Upper lobe of left lung (tissue), 4 donors: ENCODE results near the gene BMS1.

Experiments used
- POLR2A ChIP-seq, 4 donors: fragments of 450-650 bp; IDR thresholded peaks; one replicate each; pipeline ENCODE4 v1.5.1; 2016 to 2017; ENCODE audit warnings: antibody characterized with exemption in 4 of 4, mild to moderate bottlenecking in 2 of 4
- POLR2AphosphoS5 ChIP-seq, 2 donors: sonication (generic); formaldehyde crosslinking; IDR thresholded peaks; one replicate each; pipeline ENCODE4 v1.5.1; 2017; ENCODE audit warnings: antibody characterized with exemption in 2 of 2
- TF ChIP-seq, protein P1 (sequence below), 6 experiments: fragments of 450-650 bp in 4 of 6; fragments of 200-600 bp in 2 of 6; sonication (generic) in 2 of 6; IDR thresholded peaks; one replicate each; pipeline ENCODE4 v1.5.1; 2016 to 2019; ENCODE audit warnings: antibody characterized with exemption in 6 of 6

- no peak for TF ChIP-seq POLR2A (IDR thresholded peaks at IDR 0.05)
- TF ChIP-seq, protein P1, sequence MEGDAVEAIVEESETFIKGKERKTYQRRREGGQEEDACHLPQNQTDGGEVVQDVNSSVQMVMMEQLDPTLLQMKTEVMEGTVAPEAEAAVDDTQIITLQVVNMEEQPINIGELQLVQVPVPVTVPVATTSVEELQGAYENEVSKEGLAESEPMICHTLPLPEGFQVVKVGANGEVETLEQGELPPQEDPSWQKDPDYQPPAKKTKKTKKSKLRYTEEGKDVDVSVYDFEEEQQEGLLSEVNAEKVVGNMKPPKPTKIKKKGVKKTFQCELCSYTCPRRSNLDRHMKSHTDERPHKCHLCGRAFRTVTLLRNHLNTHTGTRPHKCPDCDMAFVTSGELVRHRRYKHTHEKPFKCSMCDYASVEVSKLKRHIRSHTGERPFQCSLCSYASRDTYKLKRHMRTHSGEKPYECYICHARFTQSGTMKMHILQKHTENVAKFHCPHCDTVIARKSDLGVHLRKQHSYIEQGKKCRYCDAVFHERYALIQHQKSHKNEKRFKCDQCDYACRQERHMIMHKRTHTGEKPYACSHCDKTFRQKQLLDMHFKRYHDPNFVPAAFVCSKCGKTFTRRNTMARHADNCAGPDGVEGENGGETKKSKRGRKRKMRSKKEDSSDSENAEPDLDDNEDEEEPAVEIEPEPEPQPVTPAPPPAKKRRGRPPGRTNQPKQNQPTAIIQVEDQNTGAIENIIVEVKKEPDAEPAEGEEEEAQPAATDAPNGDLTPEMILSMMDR (IDR thresholded peaks at IDR 0.05), result no peak
- TF ChIP-seq POLR2AphosphoS5 (IDR thresholded peaks at IDR 0.05), result no peak
These were observed 27.1 kb downstream of the BMS1 start for GRCh38 chr10:42809676-42810075.
